ENCODE measurements around the gene GLI2.

DNA sequence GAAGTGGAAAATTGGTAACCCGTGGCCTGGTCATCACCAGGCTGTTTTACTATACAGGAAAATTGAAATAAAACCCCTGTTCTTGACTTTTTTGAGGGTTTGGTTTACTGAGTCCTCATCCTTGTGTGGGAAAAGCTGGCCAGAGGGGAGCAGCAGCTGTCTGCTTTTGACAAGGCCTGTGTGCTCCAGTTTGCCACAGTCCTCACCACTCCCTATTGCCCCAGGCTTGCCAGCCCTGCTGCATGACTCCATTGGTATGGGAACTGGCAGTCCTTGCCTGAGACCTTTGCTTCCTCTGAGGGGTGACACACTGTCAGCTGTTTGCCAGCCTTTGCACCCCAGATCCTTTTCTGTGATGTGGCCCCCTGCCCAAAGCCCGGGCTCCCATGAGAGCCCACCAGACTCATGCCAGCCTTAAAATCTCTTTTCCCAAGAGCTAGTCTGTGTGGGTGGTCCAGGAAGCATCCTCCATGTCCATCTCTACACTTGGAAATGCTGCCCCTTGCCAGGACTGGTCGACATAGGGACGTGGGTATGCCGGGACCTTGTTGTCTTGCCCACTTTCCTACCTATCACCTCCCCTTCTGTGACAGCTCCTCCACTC is 39.0 kb downstream of the GLI2 start:
- TF ChIP-seq, protein P1, sequence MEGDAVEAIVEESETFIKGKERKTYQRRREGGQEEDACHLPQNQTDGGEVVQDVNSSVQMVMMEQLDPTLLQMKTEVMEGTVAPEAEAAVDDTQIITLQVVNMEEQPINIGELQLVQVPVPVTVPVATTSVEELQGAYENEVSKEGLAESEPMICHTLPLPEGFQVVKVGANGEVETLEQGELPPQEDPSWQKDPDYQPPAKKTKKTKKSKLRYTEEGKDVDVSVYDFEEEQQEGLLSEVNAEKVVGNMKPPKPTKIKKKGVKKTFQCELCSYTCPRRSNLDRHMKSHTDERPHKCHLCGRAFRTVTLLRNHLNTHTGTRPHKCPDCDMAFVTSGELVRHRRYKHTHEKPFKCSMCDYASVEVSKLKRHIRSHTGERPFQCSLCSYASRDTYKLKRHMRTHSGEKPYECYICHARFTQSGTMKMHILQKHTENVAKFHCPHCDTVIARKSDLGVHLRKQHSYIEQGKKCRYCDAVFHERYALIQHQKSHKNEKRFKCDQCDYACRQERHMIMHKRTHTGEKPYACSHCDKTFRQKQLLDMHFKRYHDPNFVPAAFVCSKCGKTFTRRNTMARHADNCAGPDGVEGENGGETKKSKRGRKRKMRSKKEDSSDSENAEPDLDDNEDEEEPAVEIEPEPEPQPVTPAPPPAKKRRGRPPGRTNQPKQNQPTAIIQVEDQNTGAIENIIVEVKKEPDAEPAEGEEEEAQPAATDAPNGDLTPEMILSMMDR (conservative IDR thresholded peaks at IDR 0.05 in 1 of 2, IDR thresholded peaks at IDR 0.05 in 1 of 2; ENCODE audit: low read depth in 1 of 2, low read length in 2 of 2): no peak
- no peak for TF ChIP-seq EZH2 (IDR thresholded peaks at IDR 0.05; ENCODE audit: low read length, missing control alignments)

Data from fibroblast of lung (primary cell).